ENCODE results near the gene KDM4B. TPM values are rescaled to one million over a fixed set of nuclear protein-coding genes. Genes with fewer than 3 reads are reported as not detected.
A peak's percentile ranks its signal among the peaks of the same experiment; 100 is the strongest.
"Not testable (repeated sequence)": the region's sequence is repeated elsewhere in the genome, so short reads cannot be mapped to it uniquely, and the experiment has no call there.

The KDM4B gene
- total and polyA plus RNA-seq, 3 donors from 2014 or later, result 33.3 to 72.7 (median 67.7) TPM

GRCh38 chr19:4930664-4931063 is 38.2 kb upstream of the KDM4B start:
- TF ChIP-seq POLR2A (IDR thresholded peaks at IDR 0.05) (no peak), CTCF (IDR thresholded peaks at IDR 0.05) (no peak)
- 84 to 91% methylated on average over 24 to 28 of the region's 28 CpGs for WGBS, 2 donors
- DNase-seq, result no peak
- no peaks in the 10 kb centered on the region for H3K36me3 ChIP-seq (ENCODE audit: low read depth, missing control alignments)
- intact Hi-C loops (cut with DNase I; ENCODE audit: low total_unique reads), result no loop called here
- H3K27ac ChIP-seq, result no peak overlapping the region
- H3K9me3 ChIP-seq, result no peaks in the 10 kb centered on the region
- no peak overlapping the region for H3K4me3 ChIP-seq
- H3K27me3 ChIP-seq, result no peaks in the 10 kb centered on the region
- H3K4me1 ChIP-seq, result peaks cover 8% of the 10 kb centered on the region

- Histone ChIP-seq H3K4me3 (no peak overlapping the region), H3K36me3 (ENCODE audit: low read depth, missing control alignments) (no peaks in the 10 kb centered on the region), H3K4me1 (peaks cover 3% of the 10 kb centered on the region), H3K9me3 (no peaks in the 10 kb centered on the region), H3K27ac (peak overlapping the region in 1 of 2 donors; percentile 67), H3K27me3 (no peaks in the 10 kb centered on the region)
- intact Hi-C loops (cut with DNase I; ENCODE audit: low total_unique reads), result no loop called here
- 95% methylated on average over 29 to 32 of the region's 32 CpGs for WGBS, 2 donors
- TF ChIP-seq CTCF (IDR thresholded peaks at IDR 0.05), result no peak
- TF ChIP-seq POLR2A (IDR thresholded peaks at IDR 0.05), result no peak
- no peak for DNase-seq
Measured at GRCh38 chr19:4932711-4933110, 36.2 kb upstream of the KDM4B start.

GRCh38 chr19:4933528-4933927 is 35.4 kb upstream of the KDM4B start:
- DNase-seq, result peak; percentile 66
- Histone ChIP-seq H3K36me3 (ENCODE audit: low read depth, missing control alignments) (no peaks in the 10 kb centered on the region), H3K27me3 (no peaks in the 10 kb centered on the region), H3K27ac (peak overlapping the region in 1 of 2 donors; percentile 67), H3K9me3 (no peaks in the 10 kb centered on the region), H3K4me3 (no peak overlapping the region), H3K4me1 (peaks cover 3% of the 10 kb centered on the region)
- 49 to 67% methylated on average over 7 of the region's 7 CpGs for WGBS, 2 donors
- TF ChIP-seq CTCF (IDR thresholded peaks at IDR 0.05) (no peak), POLR2A (IDR thresholded peaks at IDR 0.05) (no peak)
- intact Hi-C loops (cut with DNase I; ENCODE audit: low total_unique reads), result no loop called here

GRCh38 chr19:4935444-4935843 is 33.5 kb upstream of the KDM4B start:
- WGBS, 2 donors, result 95% methylated on average over 8 of the region's 8 CpGs
- H3K4me1 ChIP-seq, result peaks cover 3% of the 10 kb centered on the region
- H3K27ac ChIP-seq, result no peak overlapping the region
- no peak for DNase-seq
- no peak for TF ChIP-seq POLR2A (IDR thresholded peaks at IDR 0.05)
- TF ChIP-seq CTCF (IDR thresholded peaks at IDR 0.05), result no peak
- no peaks in the 10 kb centered on the region for H3K27me3 ChIP-seq
- no peak overlapping the region for H3K4me3 ChIP-seq
- intact Hi-C loops (cut with DNase I; ENCODE audit: low total_unique reads), result no loop called here
- no peaks in the 10 kb centered on the region for H3K36me3 ChIP-seq (ENCODE audit: low read depth, missing control alignments)
- no peaks in the 10 kb centered on the region for H3K9me3 ChIP-seq

GRCh38 chr19:4937060-4937459 is 31.9 kb upstream of the KDM4B start:
- no peaks in the 10 kb centered on the region for H3K27me3 ChIP-seq
- intact Hi-C loops (cut with DNase I; ENCODE audit: low total_unique reads), result no loop called here
- TF ChIP-seq POLR2A (IDR thresholded peaks at IDR 0.05), result no peak
- no peaks in the 10 kb centered on the region for H3K9me3 ChIP-seq
- DNase-seq, result no peak
- H3K4me1 ChIP-seq, result peaks cover 3% of the 10 kb centered on the region
- H3K27ac ChIP-seq, result no peak overlapping the region
- H3K36me3 ChIP-seq (ENCODE audit: low read depth, missing control alignments), result no peaks in the 10 kb centered on the region
- WGBS, 2 donors, result 86 to 88% methylated on average over 7 of the region's 7 CpGs
- no peak overlapping the region for H3K4me3 ChIP-seq

- DNase-seq; intact Hi-C loops (cut with DNase I; ENCODE audit: low total_unique reads); H3K36me3 ChIP-seq (ENCODE audit: low read depth, missing control alignments); H3K4me1 ChIP-seq; H3K9me3 ChIP-seq; H3K27me3 ChIP-seq; H3K27ac ChIP-seq; H3K4me3 ChIP-seq: not testable (repeated sequence)
- WGBS, 2 donors, result 90 to 94% methylated on average over 4 of the region's 4 CpGs
Measured at GRCh38 chr19:4938461-4938860, 30.5 kb upstream of the KDM4B start.
